GM19438 (cell line): ENCODE data around the gene RBBP8NL.
"Not testable (repeated sequence)": the region's sequence is repeated elsewhere in the genome, so short reads cannot be mapped to it uniquely, and the experiment has no call there.

Source experiments
- ATAC-seq: cut with Tn5 transposase; IDR thresholded peaks from one replicate; pipeline ENCODE4 v1.9.1; 2021; ENCODE audit warnings: low read depth; ENCODE audit not compliant: unreplicated experiment

Gene RBBP8NL

DNA sequence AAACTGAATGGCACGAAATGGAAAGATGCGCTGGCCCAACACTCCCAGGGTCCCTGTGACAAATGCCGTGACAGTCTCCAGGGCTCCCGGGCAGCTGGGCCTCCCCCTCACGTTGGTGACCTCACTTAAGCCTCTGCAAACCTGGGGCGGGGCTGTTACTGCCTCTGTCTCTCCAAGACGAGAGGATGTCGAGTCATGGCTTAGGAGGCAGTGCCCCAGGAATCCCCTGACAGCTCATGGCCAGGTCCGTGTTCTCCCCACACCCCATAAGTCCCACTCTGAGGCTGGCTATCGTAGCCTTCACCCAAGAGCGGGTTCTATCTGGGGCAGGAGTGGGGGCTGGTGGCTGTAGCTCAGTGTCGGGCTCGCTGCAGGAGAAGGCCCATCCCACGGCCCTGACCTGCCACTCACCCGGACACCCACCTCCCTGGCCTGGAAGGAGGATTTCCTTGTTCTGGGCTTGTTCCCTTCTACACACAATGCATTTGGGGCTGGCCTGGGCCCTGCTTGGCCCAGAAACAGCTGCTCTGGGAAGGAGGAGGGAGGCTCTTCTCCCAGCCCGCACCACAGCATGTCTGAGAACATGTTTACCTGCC, 46.0 kb downstream of the RBBP8NL start:
- no peak for ATAC-seq

DNA sequence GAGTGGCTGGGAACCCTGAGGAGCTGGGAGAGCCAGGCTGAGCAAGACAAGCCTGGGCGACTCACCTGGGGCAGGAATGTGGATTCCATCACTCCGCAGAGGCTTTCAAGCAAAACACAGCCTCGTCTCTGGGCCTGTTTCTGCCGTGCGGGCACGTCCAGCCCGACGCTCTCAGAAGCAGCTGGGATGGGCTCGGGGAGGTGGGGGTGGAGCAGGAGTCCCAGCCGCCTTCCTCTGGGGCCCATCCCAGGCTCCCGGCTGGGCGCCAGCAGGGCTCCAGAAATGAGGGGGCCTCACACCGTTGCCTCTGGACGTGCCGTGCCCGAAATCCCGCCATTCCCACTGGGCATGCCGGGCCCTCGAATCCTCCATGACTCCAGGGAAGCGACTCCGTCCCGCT, 49.1 kb downstream of the RBBP8NL start:
- no peak for ATAC-seq

DNA sequence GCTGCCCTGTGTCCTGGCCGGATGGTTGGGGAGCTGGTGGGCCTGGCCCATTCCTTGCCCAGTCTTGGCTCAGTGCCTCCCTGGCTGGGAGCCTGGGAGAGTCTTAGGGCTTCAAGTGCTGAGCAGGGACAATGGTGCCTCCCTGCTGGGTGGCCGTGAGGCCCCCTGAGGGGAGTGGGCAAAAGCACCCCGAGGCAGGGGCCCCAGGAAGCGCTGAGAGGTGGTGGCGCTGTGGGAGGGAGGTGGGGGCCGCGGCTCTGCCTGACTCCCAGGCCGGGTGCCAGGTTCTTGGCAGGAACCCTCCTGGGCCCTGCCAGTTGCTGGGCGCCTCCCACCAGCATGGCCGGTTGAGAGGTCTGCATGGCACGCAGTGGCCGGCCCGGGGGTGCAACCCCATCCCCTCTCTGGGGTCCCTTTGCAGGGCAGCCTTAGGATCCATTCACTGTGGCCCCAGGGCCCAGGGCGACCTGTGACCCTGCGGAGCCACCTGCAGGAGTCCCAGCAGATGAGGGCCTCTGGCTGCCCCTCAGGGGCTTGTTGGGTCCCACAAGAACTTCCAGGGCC, 49.6 kb downstream of the RBBP8NL start:
- no peak for ATAC-seq

DNA sequence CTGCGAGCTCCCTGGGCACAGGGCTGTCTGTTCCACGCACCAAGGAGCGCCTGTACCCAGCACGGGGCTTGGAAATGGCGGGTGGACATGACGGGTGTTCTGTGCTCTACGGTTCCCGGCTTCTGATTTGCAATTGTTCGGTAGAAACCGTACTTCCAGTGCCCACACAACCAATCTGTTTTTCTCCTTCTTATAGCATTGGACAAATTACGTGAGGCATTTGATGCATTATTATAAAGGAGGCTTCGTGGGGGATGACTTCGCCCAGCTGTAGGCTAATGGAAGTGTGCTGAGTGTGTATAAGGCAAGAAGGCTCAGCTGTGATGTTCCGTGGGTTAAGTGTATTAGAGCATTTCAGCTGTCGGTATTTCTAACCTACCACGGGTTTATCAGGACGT, 50.3 kb downstream of the RBBP8NL start:
- no peak for ATAC-seq

DNA sequence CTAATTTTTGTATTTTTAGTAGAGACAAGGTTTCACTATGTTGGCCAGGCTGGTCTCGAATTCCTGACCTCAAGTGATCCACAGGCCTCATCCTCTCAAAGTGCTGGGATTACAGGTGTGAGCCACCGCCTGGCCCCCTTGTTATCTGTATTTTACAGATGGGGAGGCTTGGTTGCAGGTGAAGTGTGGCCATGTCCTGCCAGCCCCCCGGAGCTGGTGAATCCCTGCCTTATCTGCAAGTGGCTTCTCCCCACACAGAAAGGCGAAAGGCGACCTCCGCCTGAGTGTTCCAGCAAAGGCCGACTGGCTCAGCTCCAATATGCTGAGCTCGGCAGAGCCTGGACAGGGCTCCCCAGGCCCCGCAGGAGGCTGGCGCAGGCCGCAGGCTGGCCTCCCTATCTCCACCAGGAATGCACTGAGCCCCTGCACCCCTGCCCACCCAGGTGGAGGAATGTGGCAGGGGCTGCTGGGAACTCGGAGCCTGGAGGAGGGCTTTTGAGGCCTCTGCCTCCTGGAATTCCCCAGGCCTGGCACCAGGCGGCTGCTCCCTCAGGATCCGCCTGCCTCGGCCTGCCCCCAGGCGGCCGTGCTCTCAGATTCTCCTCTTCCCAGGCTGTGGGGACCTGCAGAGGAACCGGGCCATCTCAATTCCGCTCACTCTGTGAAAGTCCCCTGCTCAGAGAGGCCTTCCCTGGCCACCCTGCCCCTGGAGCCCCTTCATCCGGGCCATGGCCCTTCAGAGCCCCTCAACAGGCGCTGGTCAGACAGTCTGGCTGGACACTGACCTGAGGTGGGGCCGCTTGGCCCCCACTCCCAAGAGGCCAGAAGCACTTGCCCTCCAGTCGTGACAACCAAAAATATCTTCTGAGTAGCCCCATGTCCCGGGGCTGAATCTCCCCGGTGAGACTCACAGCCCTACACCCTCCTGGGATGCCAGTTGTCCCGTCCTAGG, 51.0 kb downstream of the RBBP8NL start:
- ATAC-seq, result no peak

DNA sequence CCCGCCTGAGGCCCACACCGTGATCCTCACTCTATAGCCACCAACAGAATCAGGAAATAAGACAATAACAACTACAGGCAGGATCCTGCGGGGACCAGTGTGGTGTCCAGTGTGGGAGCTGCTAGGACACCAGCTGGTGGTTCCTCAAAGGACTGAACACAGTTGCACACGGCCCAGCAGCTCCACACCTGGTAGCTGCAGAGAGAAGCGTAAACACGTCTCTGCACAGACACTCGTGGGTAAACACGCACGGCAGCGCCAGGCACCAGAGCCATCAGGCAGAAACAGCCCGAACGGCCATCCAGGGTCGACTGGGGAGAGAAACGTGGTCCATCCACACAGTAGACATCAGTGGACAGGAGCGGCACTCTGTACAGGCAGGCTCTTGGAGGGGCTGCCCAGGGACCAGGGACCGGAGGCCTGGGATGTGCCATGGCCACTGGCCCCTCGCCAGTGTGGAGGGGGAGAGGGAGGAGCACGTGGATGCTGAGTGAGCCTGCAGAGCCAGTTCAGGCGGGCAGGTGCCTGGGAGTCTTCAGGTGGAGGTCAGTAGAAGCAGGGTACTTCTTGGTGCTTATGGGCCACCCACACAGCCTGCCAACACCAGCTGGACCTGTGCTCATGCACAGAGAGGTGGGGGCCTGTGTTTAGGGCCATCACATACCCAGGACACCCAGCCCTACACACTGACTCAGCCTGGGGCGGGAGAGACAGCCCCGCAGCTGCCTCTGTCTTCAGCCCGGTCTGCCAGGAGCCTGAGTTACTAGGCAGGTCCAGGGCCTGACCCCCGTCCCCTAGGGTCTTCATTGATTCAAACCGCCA, 52.8 kb downstream of the RBBP8NL start:
- no peak for ATAC-seq

DNA sequence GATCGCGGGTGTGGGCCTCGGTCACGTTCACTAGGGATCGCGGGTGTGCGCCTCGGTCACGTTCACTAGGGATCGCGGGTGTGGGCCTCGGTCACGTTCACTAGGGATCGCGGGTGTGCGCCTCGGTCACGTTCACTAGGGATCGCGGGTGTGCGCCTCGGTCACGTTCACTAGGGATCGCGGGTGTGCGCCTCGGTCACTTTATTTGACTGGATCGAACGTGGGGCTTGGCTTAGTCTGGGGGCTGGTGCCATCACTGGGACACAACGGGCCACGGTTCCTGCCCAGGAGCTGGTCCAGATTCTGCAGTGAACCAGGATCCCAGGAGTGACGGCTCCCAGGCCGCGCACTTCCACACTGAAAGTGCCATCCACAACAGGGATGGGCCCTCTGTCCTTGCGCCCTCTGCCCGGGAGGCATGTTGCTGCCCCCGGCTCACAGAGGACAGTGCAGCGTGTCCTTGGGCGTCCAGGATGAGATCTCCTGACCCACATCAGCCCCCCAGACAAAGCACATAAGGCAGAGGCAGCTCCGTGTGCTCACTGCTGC, 53.6 kb downstream of the RBBP8NL start:
- ATAC-seq, result not testable (repeated sequence)

DNA sequence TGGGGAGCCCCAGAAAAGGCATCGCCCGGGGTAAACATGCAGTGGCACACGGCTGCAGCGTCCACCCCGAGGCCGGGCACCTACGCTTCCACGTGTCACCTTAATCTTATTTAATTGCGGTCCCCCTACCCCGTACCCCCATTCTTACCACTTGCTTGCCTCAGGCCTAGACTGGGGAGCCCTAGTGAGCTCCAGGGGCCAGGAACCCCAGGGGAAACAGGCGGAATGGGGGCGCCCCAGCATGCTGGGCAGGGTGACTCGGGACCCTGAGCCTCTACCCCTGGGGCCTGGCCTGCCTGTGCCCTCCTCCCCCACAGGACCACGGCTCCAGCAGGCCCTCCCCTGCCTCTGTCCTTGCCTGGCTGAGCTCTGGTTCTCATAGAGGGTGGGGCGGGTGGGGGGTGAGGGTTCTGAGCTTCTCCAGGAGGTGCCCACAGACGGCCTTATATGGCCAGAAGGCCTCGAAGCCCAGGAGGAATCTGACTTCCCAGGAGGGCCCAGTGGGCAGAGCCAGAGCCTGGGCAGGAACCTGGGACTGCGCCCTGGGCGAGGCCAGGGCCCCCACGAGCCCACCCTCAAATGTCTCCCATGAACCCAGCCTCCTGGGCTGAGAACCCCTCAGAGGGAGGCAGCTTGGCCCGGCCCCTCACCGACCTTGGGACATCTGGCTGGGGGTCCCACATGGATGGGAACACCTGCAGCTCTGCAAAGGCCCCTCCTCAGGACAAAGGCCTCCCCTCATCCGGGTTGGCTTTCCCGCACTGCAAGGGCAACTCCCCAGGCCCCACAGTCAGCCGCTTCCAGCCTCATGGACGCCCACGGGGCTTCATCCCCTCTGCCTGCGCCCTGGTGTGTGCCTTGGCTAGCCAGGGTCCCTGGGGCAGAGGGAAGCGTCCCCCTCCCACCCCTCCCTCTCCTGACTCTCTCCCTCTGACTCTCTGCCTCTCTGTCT, 55.0 kb downstream of the RBBP8NL start:
- no peak for ATAC-seq

DNA sequence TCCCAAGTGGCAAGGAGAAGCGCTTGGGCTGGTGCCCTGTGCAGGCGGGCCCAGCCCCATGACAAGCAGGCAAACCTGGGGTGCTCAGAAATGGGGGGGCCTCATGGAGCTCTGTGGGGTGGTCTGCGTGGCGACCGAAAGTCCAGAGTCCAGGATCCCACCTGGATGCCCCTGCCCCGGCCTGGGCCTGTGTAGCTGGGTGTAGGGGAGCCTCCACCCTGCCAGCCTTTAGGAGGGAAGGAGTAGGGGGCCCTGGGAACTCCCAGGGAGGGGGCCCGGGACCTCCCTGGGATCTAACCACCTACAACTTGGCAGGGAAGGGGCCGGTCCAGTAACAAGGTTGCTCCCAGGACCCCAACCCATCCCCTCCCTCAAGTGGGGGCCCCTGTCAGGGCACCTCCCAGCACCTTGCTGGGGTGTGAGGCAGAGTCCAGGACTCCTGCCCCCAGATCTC, 55.7 kb downstream of the RBBP8NL start:
- ATAC-seq, result no peak

DNA sequence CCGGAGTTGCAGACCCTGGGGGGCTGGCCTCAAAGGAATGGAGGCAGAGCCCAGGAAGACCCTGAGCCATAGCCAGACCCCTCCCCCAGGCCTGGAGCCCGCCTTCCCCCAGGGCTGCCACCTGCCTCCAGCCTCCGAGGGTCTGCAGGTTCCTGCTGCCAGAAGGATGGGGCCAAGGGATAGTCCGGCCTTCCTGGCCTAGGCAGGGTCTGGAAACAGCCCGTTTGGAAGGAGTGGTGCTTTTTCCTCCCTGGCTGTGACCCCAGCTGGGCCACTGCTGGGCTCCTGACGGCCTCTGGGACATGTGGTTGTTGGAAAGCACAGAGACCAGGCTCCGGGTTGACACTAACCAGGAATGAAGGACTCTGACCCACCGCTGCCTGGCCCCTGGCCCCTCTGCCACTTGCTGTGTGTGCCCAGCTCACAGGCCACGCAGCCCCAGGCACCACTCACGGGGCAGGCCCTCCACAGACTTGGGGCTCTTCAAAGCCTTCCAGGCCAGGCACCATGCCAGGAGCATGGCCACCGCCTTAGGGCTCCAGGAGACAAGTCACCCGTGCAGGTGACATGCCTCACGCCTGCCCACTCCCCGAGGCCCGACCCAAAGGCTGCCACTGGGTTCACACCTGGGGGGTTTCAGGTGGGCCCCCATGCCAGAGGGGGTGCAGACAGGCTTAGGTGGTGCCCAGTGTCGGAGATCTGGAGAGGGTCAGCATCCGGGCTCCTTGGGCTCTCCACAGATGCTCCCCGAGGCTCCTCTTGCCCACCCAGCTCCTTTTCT, 56.3 kb downstream of the RBBP8NL start:
- no peak for ATAC-seq

DNA sequence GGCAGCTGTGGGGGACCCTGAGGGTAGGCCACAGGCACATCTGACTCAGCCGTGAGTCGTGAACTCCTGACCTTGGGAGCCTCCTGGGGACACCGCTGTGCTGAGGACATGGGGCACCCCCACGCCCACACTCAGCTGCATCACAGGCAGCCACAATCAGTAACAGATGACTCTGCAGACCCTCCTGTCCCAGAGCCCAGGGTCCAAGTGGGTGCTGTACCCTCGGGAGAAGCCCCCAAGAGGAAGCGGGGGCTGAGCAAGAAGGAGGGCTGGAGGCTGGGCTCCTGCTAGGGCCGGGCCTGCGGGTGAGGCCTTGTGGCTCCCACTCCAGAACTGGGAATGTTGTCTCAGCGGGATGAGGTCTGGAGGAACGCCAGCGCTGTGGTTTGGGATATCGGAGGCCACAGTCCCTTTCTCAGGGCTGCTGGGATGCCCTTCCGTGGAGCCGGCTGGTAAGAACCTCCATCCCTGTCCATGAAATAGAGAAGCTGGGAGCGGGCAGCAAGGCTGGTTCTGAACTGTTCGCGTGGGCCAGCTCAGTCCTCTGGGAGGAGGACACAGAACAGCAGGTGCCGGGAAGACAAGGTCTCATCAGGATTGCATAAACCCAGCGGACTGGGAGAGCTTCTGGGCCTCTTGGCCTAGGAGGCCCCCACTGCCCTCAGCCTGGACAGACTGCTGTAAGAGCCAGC, 57.1 kb downstream of the RBBP8NL start:
- no peak for ATAC-seq

DNA sequence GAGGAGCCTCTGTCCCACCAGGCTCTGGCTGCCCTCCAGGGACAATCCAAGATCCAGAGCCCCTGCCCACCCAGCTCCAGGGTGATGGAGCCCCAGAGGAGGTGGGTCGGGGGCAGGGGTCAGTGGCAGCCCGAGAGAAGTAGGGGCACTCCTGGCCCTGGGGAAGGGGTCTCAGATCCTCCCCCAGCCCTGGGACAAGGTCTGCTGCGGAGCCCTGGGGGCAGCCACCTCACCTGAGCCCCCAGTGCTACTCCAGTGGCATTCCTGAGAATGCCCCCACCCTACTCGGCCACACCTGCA, 57.6 kb downstream of the RBBP8NL start:
- no peak for ATAC-seq

DNA sequence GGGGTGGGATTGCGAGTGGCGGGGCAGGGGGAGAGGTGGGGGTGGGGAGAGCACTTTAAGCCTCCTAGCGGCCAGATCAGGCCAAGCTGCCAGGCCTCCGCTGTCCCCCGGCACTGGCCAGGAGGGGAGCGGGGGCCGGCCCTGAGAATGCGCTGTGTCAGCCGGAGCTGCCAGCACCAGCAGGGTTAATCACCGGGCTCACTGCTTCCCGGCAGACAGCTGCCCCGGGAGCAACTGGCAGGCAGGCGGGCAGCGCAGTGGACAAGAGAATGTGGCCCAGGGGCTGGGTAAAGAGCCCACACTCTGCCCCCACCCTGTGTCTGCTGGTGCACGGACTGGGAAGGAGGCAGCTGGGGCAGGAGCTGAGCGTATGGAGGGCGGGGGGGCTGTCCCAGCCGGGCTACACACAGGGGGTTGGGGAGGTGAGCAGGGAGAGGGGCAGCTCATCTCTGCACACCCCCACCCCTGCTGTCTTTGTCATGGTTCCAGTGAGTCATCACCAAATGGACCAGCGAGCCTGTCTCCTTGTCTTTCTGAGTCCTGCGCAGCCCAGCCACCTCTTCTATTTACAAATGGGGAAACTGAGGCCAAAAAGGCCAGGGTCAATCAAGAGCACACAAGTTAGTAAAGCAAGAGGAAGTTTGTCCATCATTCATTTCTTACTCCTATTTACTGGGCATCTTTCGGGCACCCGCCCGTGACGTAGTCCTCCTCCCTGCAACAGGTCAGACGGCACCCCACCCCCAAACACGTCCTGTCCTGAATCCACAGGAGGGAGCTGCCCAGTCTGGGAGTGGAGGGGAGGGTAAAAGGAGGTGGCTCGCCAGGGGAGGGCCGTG, 58.1 kb downstream of the RBBP8NL start:
- no peak for ATAC-seq

DNA sequence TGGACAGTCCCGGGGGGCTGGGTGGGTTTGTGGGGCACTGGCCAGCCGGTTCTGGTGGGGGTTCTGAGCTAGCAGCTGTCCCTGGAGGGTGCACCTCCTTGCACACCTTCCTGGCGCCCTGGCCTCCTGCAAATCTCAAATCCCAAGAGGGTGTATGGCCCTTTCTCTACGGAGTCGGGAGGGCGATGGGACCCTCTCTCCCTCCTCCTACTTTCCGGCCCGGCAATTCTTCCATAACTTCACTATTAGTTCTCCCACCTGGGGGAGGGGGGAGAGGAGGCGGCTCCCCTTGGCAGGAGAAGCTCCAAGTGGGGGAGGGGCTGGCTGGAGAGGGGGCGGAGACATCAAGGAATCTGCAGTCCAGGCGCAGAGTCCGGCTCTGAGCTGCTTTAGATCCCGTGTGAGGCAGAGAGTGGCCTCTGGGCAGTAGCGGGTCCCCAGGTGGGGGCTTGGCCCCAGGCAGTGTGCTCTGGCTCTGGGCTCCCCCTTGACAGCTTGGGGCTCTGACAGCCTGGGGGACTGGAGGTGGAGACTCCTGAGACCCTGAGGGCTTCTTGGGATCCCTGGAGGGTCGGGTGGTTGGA, 58.9 kb downstream of the RBBP8NL start:
- ATAC-seq, result no peak

DNA sequence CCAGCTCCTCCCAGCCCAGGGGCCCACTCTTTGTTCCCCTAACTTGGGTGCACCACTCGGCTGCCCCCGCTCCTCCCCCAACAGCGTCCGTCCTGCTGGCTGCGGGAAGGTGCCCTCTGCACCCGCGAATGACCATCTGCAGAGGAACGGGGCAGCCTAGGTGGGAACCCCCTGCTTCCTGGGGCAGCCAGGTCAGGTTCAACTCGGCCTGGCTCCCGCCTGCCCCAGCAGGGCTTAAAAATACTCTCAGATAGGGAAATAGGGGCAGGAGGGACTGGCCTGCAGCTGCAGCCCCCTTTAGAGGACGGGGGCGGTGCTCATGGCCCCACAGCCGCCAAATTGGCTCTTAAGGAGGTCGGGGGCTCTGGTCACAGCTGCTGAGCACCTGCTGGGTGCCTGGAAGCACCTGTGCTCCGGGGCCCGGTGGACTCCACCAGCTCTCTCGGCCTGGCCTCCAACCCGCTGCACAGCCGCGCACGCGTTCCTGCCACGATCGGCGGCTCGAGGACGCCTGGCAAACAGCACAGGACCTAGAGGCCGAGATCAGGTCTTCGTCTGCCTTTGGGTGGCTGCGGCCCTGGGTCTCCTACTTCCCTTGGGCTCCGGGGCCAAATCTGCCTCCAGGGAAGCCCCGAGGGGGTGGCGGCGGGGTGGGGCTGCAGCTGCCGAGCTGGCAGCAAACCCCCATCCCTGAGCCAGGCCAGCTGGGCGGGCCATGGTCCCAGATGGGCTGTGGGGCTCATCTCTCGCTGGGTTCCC, 59.5 kb downstream of the RBBP8NL start:
- ATAC-seq, result no peak

DNA sequence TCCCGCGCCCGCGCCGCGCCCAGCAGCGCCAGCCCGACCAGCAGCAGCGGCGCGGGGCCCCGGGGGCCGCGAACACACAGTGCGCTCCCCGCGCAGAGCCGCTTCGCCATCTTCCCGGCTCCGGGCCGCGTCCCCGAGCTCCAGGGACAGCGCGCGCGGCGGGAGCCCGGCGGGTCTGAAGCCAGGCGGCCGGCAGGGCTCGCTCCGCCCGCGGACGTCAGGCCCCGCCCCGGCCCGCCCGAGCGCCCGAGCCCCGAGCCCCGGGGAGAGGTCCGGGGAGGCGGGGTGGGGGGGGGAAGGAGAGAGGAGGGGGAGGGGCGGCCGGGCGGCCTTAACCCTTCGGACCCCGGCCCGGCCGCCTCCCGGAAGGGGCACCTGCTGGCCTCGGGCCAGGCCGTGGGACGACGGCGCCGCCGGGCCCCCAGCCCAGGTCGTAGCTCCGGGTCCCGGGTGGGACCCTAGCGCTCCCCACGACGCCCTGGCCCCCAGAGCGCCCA, 60.2 kb downstream of the RBBP8NL start, which contains the start of gene LAMA5:
LAMA5 (minus strand) TSS at position 177 of the 497 bp plus-strand sequence; CDS start at position 110, 67 bp downstream.
- ATAC-seq, result no peak
